ENCODE data around the gene PNPLA7. TPM values are rescaled to one million over a fixed set of nuclear protein-coding genes. Genes with fewer than 3 reads are reported as not detected.
A peak's percentile ranks its signal among the peaks of the same experiment; 100 is the strongest.

The PNPLA7 gene
- total RNA-seq, 4 donors from 2014 or later: 4.5 to 10.5 (median 9.4) TPM

DNA sequence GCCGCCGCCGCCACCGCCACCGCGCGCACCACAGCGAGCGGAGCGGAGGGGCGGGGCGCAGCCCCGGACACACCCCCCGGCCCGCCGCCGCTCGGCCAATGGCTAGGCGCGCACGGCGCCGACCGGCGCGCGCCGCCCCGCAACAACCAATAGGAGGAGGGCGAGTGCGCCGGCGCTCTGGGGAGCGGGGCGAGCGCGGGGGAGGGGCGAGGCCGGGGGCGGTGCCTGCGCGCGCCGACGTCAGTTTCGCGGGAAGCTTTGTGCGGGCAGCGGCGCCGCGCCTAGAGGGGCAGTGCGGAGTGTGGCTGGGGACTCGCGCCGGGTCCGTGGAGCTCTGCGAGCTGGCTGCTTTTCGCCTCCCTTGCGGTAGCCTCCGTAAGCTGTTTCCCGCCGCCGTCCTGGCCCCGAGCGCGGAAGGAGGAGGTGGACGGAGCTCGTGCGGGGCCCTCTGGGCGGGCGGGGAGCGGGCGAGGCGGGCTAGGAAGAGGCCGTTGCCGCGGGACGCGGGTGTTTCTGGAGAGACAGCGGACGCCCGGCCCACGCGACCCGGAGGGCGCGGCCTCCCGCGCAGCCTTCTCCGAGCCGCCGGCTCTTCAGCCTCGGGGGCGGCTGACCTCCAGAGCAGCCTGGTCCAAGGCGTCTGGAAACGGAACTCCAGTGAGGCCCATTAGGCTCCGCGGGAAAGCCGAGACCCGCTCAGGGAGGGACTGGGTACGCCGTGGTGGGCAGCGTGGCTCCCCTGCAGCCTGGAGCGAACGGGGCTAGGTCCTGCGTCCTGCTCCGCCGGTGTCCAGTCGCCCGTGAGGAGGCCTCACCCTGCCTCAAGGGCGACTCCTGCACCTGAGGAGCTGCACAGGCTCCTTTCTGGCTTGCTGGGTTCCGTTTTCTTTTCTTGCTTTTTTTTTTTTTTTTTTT lies 40.5 kb upstream of the PNPLA7 start, which contains the start of gene ZMYND19:
ZMYND19 (minus strand) TSS at position 44 of the 915 bp plus-strand sequence. CDS start 249 bp downstream, outside the sequence.
- Histone ChIP-seq H3K27ac (peak within 1 kb of the TSS; percentile 29 to 64 (median 59)), H3K4me1 (peaks cover 7 to 12% of the 10 kb centered on the region in 2 donors), H3K4me3 (peak within 1 kb of the TSS; percentile 67 to 99 (median 81)), H3K27me3 (no peaks in the 10 kb centered on the region), H3K36me3 (peaks cover 0 to 24% of the 10 kb centered on the region in 2 donors), H3K9me3 (no peaks in the 10 kb centered on the region)
- TF ChIP-seq, protein P1, sequence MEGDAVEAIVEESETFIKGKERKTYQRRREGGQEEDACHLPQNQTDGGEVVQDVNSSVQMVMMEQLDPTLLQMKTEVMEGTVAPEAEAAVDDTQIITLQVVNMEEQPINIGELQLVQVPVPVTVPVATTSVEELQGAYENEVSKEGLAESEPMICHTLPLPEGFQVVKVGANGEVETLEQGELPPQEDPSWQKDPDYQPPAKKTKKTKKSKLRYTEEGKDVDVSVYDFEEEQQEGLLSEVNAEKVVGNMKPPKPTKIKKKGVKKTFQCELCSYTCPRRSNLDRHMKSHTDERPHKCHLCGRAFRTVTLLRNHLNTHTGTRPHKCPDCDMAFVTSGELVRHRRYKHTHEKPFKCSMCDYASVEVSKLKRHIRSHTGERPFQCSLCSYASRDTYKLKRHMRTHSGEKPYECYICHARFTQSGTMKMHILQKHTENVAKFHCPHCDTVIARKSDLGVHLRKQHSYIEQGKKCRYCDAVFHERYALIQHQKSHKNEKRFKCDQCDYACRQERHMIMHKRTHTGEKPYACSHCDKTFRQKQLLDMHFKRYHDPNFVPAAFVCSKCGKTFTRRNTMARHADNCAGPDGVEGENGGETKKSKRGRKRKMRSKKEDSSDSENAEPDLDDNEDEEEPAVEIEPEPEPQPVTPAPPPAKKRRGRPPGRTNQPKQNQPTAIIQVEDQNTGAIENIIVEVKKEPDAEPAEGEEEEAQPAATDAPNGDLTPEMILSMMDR (IDR thresholded peaks at IDR 0.05 in 4 of 5, conservative IDR thresholded peaks at IDR 0.05 in 1 of 5): no peak
- TF ChIP-seq POLR2A (IDR thresholded peaks at IDR 0.05): no peak
- in situ Hi-C loops (cut with MboI; ENCODE audit: low sequenced_read_pairs in 4 of 4) (no loop called here), intact Hi-C loops (cut with DNase I; ENCODE audit: low total_unique reads) (loop anchor here (1.0 to 2.0 kb wide), 3 partner anchors 12 to 28 kb away; partner anchors contain the start of genes ARRDC1, DPH7 and EHMT1)
- peak; percentile 92 to 95 for ATAC-seq
- DNase-seq: peak; percentile 79 to 86

GRCh38 chr9:137590123-137590468 lies 39.9 kb upstream of the PNPLA7 start:
- intact Hi-C loops (cut with DNase I; ENCODE audit: low total_unique reads): loop anchor here (1.0 to 2.0 kb wide), 3 partner anchors 12 to 29 kb away; partner anchors contain the start of genes ARRDC1, DPH7 and EHMT1
- peak; percentile 34 to 36 for ATAC-seq

GRCh38 chr9:137589441-137590122 lies 39.4 kb upstream of the PNPLA7 start:
- TF ChIP-seq POLR2A (IDR thresholded peaks at IDR 0.05): no peak
- TF ChIP-seq, protein P1 (IDR thresholded peaks at IDR 0.05 in 4 of 5, conservative IDR thresholded peaks at IDR 0.05 in 1 of 5): no peak
- no peak for DNase-seq
- H3K36me3 ChIP-seq: peaks cover 0 to 30% of the 10 kb centered on the region in 2 donors
- peaks cover 7 to 12% of the 10 kb centered on the region in 2 donors for H3K4me1 ChIP-seq
- H3K4me3 ChIP-seq: peak overlapping the region; percentile 41 to 68 (median 64)
- peak; percentile 8 for ATAC-seq
- no peaks in the 10 kb centered on the region for H3K27me3 ChIP-seq
- H3K27ac ChIP-seq: peak overlapping the region in 1 of 4 donors; percentile 16
- intact Hi-C loops (cut with DNase I; ENCODE audit: low total_unique reads) (loop anchor here (1.0 to 2.0 kb wide), 3 partner anchors 11 to 29 kb away; partner anchors contain the start of genes ARRDC1, DPH7 and EHMT1), in situ Hi-C loops (cut with MboI; ENCODE audit: low sequenced_read_pairs in 4 of 4) (no loop called here)
- H3K9me3 ChIP-seq: no peaks in the 10 kb centered on the region

More at GRCh38 chr9:137590123-137590468, 39.9 kb upstream of the PNPLA7 start:
- peak overlapping the region in 2 of 4 donors; percentile 61 to 68 for H3K4me3 ChIP-seq
- peak in 1 of 2 donors; percentile 31 for TF ChIP-seq POLR2A (IDR thresholded peaks at IDR 0.05)
- TF ChIP-seq, protein P1 (IDR thresholded peaks at IDR 0.05 in 4 of 5, conservative IDR thresholded peaks at IDR 0.05 in 1 of 5): no peak
- H3K4me1 ChIP-seq: peaks cover 7 to 12% of the 10 kb centered on the region in 2 donors
- in situ Hi-C loops (cut with MboI; ENCODE audit: low sequenced_read_pairs in 4 of 4): no loop called here
- peaks cover 0 to 28% of the 10 kb centered on the region in 2 donors for H3K36me3 ChIP-seq
- H3K9me3 ChIP-seq: no peaks in the 10 kb centered on the region
- H3K27me3 ChIP-seq: no peaks in the 10 kb centered on the region
- no peak for DNase-seq
- peak overlapping the region in 1 of 4 donors; percentile 16 for H3K27ac ChIP-seq

DNA sequence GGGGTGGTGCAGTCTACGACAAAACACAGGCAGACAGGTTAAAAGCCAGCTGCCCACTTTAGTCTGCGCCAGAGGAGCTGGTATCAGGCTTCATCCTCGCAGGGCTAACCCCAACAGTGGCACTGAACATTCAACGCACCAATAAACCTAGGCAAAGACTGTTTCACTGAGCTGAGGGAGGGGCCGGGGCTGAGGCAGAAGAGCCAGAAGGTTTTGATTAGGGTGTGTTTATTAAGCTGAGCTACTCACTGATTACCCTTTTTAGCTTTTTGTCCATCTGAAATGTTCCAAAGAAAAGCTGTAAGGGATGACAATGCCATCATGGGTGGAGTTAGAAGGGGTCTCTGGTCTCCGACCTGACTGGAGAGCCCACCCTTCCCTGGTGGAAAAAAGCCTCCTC lies 38.7 kb upstream of the PNPLA7 start:
- Histone ChIP-seq H3K36me3 (peaks cover 0 to 33% of the 10 kb centered on the region in 2 donors), H3K4me1 (peaks cover 7 to 12% of the 10 kb centered on the region in 2 donors), H3K27me3 (no peaks in the 10 kb centered on the region), H3K4me3 (peak overlapping the region in 2 of 4 donors; percentile 61 to 67), H3K9me3 (no peaks in the 10 kb centered on the region), H3K27ac (no peak overlapping the region)
- intact Hi-C loops (cut with DNase I; ENCODE audit: low total_unique reads) (no loop called here), in situ Hi-C loops (cut with MboI; ENCODE audit: low sequenced_read_pairs in 4 of 4) (no loop called here)
- ATAC-seq: no peak
- no peak for DNase-seq
- TF ChIP-seq, protein P1 (IDR thresholded peaks at IDR 0.05 in 4 of 5, conservative IDR thresholded peaks at IDR 0.05 in 1 of 5): no peak
- TF ChIP-seq POLR2A (IDR thresholded peaks at IDR 0.05): no peak

Data from gastrocnemius medialis (tissue), 4 donors.